ENCODE measurements around the gene HGFAC. TPM values are rescaled to one million over a fixed set of nuclear protein-coding genes. Genes with fewer than 3 reads are reported as not detected.

HGFAC gene
- total RNA-seq, 1 donor from 2014 or later, result not detected

- TF ChIP-seq, protein P1, sequence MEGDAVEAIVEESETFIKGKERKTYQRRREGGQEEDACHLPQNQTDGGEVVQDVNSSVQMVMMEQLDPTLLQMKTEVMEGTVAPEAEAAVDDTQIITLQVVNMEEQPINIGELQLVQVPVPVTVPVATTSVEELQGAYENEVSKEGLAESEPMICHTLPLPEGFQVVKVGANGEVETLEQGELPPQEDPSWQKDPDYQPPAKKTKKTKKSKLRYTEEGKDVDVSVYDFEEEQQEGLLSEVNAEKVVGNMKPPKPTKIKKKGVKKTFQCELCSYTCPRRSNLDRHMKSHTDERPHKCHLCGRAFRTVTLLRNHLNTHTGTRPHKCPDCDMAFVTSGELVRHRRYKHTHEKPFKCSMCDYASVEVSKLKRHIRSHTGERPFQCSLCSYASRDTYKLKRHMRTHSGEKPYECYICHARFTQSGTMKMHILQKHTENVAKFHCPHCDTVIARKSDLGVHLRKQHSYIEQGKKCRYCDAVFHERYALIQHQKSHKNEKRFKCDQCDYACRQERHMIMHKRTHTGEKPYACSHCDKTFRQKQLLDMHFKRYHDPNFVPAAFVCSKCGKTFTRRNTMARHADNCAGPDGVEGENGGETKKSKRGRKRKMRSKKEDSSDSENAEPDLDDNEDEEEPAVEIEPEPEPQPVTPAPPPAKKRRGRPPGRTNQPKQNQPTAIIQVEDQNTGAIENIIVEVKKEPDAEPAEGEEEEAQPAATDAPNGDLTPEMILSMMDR (conservative IDR thresholded peaks at IDR 0.05; ENCODE audit: low read depth, low read length), result no peak
- no peak overlapping the region for H3K4me3 ChIP-seq (ENCODE audit: low read depth, low read length)
- DNase-seq (ENCODE audit: low read depth), result no peak
Observed at GRCh38 chr4:3464349-3464905, 22.7 kb downstream of the HGFAC start.

DNA sequence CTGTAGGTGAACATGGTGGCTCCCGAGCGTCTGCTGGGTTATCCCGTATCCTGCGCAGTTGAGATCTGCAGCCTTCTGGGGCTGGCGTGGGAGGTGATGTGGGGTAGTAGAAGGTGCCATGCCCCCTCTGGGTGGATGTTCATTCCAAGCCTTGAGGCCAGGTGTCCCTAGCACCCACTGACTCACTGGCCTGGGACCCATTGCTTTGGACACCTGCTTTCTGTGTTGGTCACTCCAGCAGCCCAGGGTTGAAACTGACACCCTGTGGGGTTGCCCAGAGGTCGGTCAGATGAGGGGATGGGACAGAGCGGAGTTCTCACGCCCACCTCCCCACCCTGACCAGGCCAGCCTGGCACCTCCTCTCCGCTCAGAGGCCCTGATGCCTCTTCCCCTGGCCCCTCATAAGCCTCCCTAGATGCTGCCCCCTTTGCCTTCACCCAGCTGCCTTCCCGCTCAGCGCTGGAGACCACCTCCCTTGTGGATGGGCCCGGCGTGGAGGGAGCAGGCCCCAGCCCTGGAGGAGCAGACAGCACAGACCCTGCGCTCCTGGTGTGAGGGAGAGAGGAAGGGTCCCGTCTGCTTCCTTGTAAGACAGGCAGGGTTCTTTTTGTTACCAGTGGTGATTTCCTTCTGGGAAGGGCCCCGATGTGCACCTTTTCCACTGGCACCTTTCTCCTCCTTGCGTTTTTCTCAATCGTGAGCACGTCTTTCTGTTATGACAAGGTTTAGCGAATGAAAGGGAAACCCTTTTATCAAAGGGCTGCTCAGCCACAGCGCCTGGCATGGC is 23.3 kb downstream of the HGFAC start:
- no peak overlapping the region for H3K4me3 ChIP-seq (ENCODE audit: low read depth, low read length)
- TF ChIP-seq, protein P1 (conservative IDR thresholded peaks at IDR 0.05; ENCODE audit: low read depth, low read length), result no peak
- no peak for DNase-seq (ENCODE audit: low read depth)

GRCh38 chr4:3465698-3466671 is 24.2 kb downstream of the HGFAC start:
- TF ChIP-seq, protein P1 (conservative IDR thresholded peaks at IDR 0.05; ENCODE audit: low read depth, low read length), result peak; percentile 17
- no peak overlapping the region for H3K4me3 ChIP-seq (ENCODE audit: low read depth, low read length)
- DNase-seq (ENCODE audit: low read depth), result no peak

DNA sequence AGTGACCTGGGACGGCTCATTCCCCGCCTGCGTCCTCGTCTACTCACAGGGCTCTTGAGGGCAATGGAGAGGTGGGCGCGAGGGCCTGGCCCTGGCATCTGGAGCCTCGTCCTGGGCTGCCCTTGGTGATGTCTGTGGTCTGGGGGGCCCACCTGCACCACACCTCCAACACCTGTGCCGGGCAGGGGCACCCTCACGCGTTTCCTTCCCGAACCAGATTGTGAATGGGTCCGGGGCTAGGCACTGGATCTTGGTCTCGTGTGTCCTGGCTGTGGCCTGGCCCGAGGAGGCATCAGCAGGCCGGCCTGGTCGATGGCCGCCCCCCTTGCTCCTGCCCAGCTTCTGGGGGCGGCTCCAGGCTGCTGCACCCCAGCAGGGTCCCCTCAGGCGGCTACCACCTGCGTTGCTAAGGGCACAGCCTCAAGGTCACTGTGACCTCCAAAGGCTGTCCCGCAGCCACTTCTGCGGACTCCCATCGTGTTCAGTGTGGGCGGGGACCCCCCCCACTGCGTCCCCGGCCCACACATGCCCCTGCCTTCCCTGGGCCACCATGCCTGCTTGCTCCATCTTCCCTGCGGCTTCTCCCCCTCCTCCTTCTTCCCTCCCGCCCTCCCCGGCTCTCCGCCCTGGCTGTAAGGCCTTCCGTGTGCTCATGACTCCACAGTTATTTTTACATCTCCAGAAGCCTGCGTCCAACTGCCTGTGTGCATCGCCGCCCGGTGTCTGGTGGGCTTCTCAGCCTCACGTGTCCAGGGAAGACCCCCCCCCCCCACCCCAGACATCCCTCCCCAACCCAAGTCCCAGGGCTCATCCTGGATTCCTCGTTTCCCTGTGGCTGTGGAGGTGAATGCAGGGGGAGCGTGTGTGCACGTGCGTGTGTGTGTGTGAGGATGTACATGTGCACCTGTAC is 25.2 kb downstream of the HGFAC start:
- no peak overlapping the region for H3K4me3 ChIP-seq (ENCODE audit: low read depth, low read length)
- TF ChIP-seq, protein P1 (conservative IDR thresholded peaks at IDR 0.05; ENCODE audit: low read depth, low read length), result no peak
- DNase-seq (ENCODE audit: low read depth), result no peak

- TF ChIP-seq, protein P1 (conservative IDR thresholded peaks at IDR 0.05; ENCODE audit: low read depth, low read length), result no peak
- no peak overlapping the region for H3K4me3 ChIP-seq (ENCODE audit: low read depth, low read length)
- DNase-seq (ENCODE audit: low read depth), result no peak
Observed at GRCh38 chr4:3467601-3468031, 25.8 kb downstream of the HGFAC start.

DNA sequence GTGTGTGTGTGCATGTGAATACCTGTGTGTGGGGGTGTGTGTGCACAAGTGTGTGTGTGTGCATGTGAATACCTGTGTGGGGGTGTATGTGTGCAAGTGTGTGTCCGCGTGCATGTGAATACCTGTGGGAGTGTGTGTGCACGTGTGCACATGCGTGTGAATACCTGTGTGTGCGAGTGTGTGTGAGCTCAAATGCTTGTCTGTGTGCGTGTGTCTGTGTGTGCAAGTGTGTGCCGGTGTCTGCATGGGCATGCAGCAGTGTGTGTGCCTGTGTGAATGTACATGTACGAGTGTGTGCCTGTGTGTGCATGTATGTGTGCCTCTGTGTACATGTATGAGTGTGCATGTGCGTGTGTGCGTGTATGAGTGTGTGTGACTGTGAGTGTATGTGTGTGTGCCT is 26.4 kb downstream of the HGFAC start:
- TF ChIP-seq, protein P1 (conservative IDR thresholded peaks at IDR 0.05; ENCODE audit: low read depth, low read length), result no peak
- no peak overlapping the region for H3K4me3 ChIP-seq (ENCODE audit: low read depth, low read length)
- no peak for DNase-seq (ENCODE audit: low read depth)

Data from epithelial cell of proximal tubule (primary cell).